ENCODE results near the gene NEURL4.

GRCh38 chr17:7340179-7340578 is 11.0 kb upstream of the NEURL4 start:
- TF ChIP-seq POLR2A (IDR thresholded peaks at IDR 0.05), result no peak
- TF ChIP-seq, protein P1, sequence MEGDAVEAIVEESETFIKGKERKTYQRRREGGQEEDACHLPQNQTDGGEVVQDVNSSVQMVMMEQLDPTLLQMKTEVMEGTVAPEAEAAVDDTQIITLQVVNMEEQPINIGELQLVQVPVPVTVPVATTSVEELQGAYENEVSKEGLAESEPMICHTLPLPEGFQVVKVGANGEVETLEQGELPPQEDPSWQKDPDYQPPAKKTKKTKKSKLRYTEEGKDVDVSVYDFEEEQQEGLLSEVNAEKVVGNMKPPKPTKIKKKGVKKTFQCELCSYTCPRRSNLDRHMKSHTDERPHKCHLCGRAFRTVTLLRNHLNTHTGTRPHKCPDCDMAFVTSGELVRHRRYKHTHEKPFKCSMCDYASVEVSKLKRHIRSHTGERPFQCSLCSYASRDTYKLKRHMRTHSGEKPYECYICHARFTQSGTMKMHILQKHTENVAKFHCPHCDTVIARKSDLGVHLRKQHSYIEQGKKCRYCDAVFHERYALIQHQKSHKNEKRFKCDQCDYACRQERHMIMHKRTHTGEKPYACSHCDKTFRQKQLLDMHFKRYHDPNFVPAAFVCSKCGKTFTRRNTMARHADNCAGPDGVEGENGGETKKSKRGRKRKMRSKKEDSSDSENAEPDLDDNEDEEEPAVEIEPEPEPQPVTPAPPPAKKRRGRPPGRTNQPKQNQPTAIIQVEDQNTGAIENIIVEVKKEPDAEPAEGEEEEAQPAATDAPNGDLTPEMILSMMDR (IDR thresholded peaks at IDR 0.05), result no peak
